Erythroblast (primary cell): ENCODE results near the gene BAIAP3.

Experiments used
- GATA1 ChIP-seq: IDR thresholded peaks from 2 replicates; pipeline ENCODE4 v1.6.1; 2011; ENCODE audit warnings: low read depth, mild to moderate bottlenecking, control low read depth, low read length, moderate library complexity
- POLR2A ChIP-seq: IDR thresholded peaks from 2 replicates; pipeline ENCODE4 v1.6.1; 2011; ENCODE audit warnings: mild to moderate bottlenecking, low read length

DNA sequence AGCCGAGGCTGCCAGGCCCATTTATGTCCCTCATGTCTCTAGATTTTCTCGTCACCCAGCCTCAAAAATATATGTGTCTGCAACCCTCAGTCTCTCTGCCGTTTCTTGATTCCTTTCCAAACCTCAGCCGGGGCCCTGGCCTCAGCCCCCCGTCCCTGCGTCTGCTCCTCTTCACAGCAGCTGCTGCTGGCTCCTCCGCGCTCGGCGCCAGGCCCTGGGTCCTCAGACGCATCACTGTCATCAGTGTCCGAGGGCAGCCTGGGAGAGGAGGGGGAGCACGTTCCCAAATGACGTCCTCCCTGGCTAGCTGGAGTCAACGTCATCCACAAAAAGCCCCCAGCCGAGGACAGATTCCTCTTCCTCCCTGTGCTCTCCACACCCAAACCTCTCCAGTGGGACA lies 15.9 kb downstream of the BAIAP3 start:
- TF ChIP-seq POLR2A (no peak), GATA1 (no peak)
